ENCODE data around the gene STK32A.

- TF ChIP-seq CTCF (IDR thresholded peaks at IDR 0.05) = no peak
- no peak for TF ChIP-seq SIN3A (IDR thresholded peaks at IDR 0.05; ENCODE audit: borderline replicate concordance, insufficient read depth, low read depth, low read length)
- TF ChIP-seq POLR2AphosphoS5 (IDR thresholded peaks at IDR 0.05; ENCODE audit: low read depth, low read length) = no peak
- TF ChIP-seq TCF7L2 (IDR thresholded peaks at IDR 0.05; ENCODE audit: low read depth, low read length) = no peak
- no peak for TF ChIP-seq REST (IDR thresholded peaks at IDR 0.05; ENCODE audit: insufficient read depth in 1 of 2, low read depth in 2 of 2, low read length in 1 of 2)
These were observed 44.5 kb upstream of the STK32A start for GRCh38 chr5:147190331-147190730.
